Natural killer cell (primary cell): Measurements from ENCODE around the gene PHTF2. TPM values are rescaled to one million over a fixed set of nuclear protein-coding genes. Genes with fewer than 3 reads are reported as not detected.

Experiments
- ATAC-seq, 3 donors: fragments of 150-1000 bp in 2 of 3; fragments of 200-7000 bp in 1 of 3; cut with Tn5 transposase; 1 replicate in 1 of 3; 2 replicates in 2 of 3; pipeline ENCODE4 v1.10.0; 2021; ENCODE audit warnings: mild to moderate bottlenecking in 2 of 3, moderate library complexity in 2 of 3
- DNase-seq, 2 donors: peaks; one replicate each; pipeline versions ENCODE4 v3.0.0 to v3.0.0-alpha.2; 2013 to 2021; ENCODE audit warnings: mixed read lengths in 1 of 2
- H3K27ac ChIP-seq: one replicate; pipeline ENCODE4 v1.5.1; 2013; ENCODE audit warnings: mild to moderate bottlenecking, low read length
- H3K27me3 ChIP-seq: one replicate; pipeline ENCODE4 v1.6.1; 2013; ENCODE audit warnings: low read length; ENCODE audit not compliant: control insufficient read depth, insufficient read depth
- H3K36me3 ChIP-seq: one replicate; pipeline ENCODE4 v1.6.1; 2013; ENCODE audit warnings: low read length; ENCODE audit not compliant: control insufficient read depth, insufficient read depth
- H3K4me1 ChIP-seq: one replicate; pipeline ENCODE4 v1.6.1; 2013; ENCODE audit warnings: low read length; ENCODE audit not compliant: control insufficient read depth, insufficient read depth
- H3K4me3 ChIP-seq: one replicate; pipeline ENCODE4 v1.5.1; 2013; ENCODE audit warnings: low read length
- H3K9me3 ChIP-seq: one replicate; pipeline ENCODE4 v1.6.1; 2013; ENCODE audit warnings: low read length; ENCODE audit not compliant: control insufficient read depth, insufficient read depth
- H3K27ac Mint-ChIP-seq, 2 donors: one replicate each; pipeline ENCODE4 v1.8.0; 2022; ENCODE audit warnings: mild to moderate bottlenecking in 2 of 2, mixed read lengths in 2 of 2, moderate library complexity in 1 of 2
- H3K27me3 Mint-ChIP-seq, 2 donors: one replicate each; pipeline ENCODE4 v1.8.0; 2022; ENCODE audit warnings: low read depth in 2 of 2, mixed read lengths in 2 of 2
- H3K36me3 Mint-ChIP-seq: one replicate; pipeline ENCODE4 v1.8.0; 2022; ENCODE audit warnings: mixed read lengths
- H3K4me1 Mint-ChIP-seq, 2 donors: one replicate each; pipeline ENCODE4 v1.8.0; 2022; ENCODE audit warnings: mixed read lengths in 2 of 2
- H3K4me3 Mint-ChIP-seq: one replicate; pipeline ENCODE4 v1.8.0; 2022; ENCODE audit warnings: mild to moderate bottlenecking, moderate library complexity, mixed read lengths
- H3K9me3 Mint-ChIP-seq, 2 donors: one replicate each; pipeline ENCODE4 v1.8.0; 2022; ENCODE audit warnings: mixed read lengths in 2 of 2
- WGBS: methylation state at CpG from one replicate; pipeline ENCODE4 v1.1.7; 2013; ENCODE audit warnings: missing lambda C conversion rate; ENCODE audit not compliant: insufficient coverage; 5-methylcytosine and 5-hydroxymethylcytosine counted together
- intact Hi-C: fragments of 100-400 bp; cut with micrococcal nuclease; formaldehyde crosslinking; loops from one replicate; pipeline ENCODE4 v1.14.2; 2022
- total RNA-seq, 4 donors: library from RNA; stranded (reverse); fragments of 120-200 nt in 1 of 4; gene quantifications; one replicate each; pipeline versions ENCODE4 v1.2.3 to v1.2.4, GENCODE V29; 2013 to 2022
- TF ChIP-seq, protein P1 (sequence below): fragments of 200-600 bp; IDR thresholded peaks from one replicate; pipeline ENCODE4 v1.8.0; 2022; ENCODE audit warnings: antibody characterized with exemption

PHTF2 gene
- total RNA-seq, 3 donors from 2014 or later (not counting 1 experiment from before 2014, with no cell fraction given): 23.1 to 26.9 (median 26.4) TPM

DNA sequence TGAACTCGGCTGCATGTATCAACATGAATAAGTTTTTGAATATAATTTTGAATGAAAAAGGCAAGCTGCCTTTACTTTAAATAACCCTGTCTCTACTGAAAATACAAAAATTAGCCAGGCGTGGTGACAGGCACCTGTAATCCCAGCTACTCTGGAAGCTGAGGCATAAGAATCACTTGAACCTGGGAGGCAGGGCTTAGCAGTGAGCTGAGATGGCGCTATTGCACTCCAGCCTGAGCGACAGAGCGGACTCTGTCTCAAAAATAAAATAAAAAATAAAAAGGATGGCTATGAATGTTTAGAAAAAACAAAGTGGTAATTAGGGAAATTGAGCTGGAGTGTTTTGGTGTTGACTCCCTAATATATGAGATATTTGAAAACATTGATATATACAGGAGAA is 133.3 kb downstream of the PHTF2 start:
- H3K9me3 ChIP-seq: no peaks in the 10 kb centered on the region
- H3K27ac Mint-ChIP-seq: no peak overlapping the region
- no peaks in the 10 kb centered on the region for H3K27me3 ChIP-seq
- H3K36me3 Mint-ChIP-seq: peaks cover 5% of the 10 kb centered on the region
- no peak overlapping the region for H3K4me3 ChIP-seq
- H3K4me3 Mint-ChIP-seq: no peak overlapping the region
- DNase-seq: no peak
- no peaks in the 10 kb centered on the region for H3K4me1 ChIP-seq
- no peaks in the 10 kb centered on the region for H3K27me3 Mint-ChIP-seq
- 91% methylated on average over 4 of the region's 5 CpGs for WGBS
- intact Hi-C loops: no loop called here
- peaks cover 6% of the 10 kb centered on the region in 2 donors for H3K4me1 Mint-ChIP-seq
- no peaks in the 10 kb centered on the region for H3K9me3 Mint-ChIP-seq
- no peak for ATAC-seq
- H3K36me3 ChIP-seq: peaks cover 10% of the 10 kb centered on the region
- TF ChIP-seq, protein P1, sequence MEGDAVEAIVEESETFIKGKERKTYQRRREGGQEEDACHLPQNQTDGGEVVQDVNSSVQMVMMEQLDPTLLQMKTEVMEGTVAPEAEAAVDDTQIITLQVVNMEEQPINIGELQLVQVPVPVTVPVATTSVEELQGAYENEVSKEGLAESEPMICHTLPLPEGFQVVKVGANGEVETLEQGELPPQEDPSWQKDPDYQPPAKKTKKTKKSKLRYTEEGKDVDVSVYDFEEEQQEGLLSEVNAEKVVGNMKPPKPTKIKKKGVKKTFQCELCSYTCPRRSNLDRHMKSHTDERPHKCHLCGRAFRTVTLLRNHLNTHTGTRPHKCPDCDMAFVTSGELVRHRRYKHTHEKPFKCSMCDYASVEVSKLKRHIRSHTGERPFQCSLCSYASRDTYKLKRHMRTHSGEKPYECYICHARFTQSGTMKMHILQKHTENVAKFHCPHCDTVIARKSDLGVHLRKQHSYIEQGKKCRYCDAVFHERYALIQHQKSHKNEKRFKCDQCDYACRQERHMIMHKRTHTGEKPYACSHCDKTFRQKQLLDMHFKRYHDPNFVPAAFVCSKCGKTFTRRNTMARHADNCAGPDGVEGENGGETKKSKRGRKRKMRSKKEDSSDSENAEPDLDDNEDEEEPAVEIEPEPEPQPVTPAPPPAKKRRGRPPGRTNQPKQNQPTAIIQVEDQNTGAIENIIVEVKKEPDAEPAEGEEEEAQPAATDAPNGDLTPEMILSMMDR: no peak
- H3K27ac ChIP-seq: no peak overlapping the region

DNA sequence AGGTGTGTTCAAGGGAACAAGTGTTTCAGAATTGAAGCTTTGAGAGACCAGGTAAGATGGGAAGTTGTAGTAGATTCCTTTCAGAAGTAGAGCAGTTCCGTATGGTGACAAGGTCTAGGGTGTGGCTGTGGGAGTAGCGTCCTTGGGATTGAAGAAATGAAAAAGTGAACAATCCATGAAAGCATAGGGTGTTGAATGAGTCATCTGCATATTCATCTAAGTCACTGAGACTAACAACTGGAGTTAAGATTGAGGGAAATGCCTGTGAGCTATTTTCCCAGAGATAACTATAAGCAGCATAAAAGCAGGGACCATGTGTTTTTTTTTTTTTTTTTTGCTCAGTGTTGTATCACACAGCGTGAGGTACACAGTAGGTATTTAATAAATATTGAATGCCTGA is 134.8 kb downstream of the PHTF2 start:
- no peak overlapping the region for H3K27ac ChIP-seq
- H3K27ac Mint-ChIP-seq: no peak overlapping the region
- ATAC-seq (no peak), DNase-seq (no peak)
- H3K4me3 Mint-ChIP-seq: no peak overlapping the region
- H3K27me3 Mint-ChIP-seq: no peaks in the 10 kb centered on the region
- H3K4me1 Mint-ChIP-seq: peaks cover 6% of the 10 kb centered on the region in 2 donors
- peaks cover 5% of the 10 kb centered on the region for H3K36me3 Mint-ChIP-seq
- H3K9me3 Mint-ChIP-seq: no peaks in the 10 kb centered on the region
- peaks cover 10% of the 10 kb centered on the region for H3K36me3 ChIP-seq
- H3K4me1 ChIP-seq: no peaks in the 10 kb centered on the region
- no peaks in the 10 kb centered on the region for H3K9me3 ChIP-seq
- H3K27me3 ChIP-seq: no peaks in the 10 kb centered on the region
- 97% methylated on average over 2 of the region's 3 CpGs for WGBS
- TF ChIP-seq, protein P1: no peak
- intact Hi-C loops: no loop called here
- H3K4me3 ChIP-seq: no peak overlapping the region

DNA sequence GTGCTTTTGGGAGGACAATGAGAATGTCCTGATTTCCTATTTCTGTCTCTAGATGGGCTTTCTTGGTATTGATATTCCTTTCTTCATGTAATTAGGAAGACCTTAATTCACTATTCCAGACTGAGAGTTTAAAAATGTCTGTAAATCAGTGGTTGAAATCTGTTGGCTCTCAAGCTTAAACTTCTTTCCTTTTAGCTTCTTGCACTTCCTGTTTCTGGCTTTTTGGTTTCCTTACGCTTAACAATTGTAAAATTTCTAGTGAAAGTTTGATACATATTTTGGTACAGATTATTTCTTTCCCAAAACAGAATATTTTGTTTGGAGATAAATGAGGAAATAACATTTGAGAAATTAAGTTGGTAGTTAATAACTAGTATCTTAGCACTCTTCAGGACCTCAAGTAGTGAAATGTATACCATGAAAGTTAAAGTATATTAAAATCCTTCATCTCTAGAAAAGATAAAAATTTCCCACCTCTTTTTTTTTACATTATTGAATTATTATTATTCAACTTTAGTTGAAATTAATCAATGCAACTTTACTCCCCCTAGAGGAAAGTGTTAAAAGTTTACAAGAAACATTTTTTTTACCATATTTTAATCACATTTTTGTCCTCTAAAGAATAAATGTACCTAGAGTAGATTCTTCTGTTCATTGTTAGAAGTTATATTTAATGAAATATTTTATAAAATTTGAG is 137.2 kb downstream of the PHTF2 start:
- no peak overlapping the region for H3K4me3 ChIP-seq
- no peaks in the 10 kb centered on the region for H3K9me3 ChIP-seq
- Mint-ChIP-seq H3K27ac (no peak overlapping the region), H3K36me3 (no peaks in the 10 kb centered on the region), H3K9me3 (no peaks in the 10 kb centered on the region), H3K4me1 (peaks cover 6% of the 10 kb centered on the region in 2 donors), H3K27me3 (no peaks in the 10 kb centered on the region), H3K4me3 (no peak overlapping the region)
- no peak for ATAC-seq
- no peak for DNase-seq
- H3K27ac ChIP-seq: no peak overlapping the region
- no CpG with 5 or more reads among the region's 1 CpG for WGBS
- H3K27me3 ChIP-seq: no peaks in the 10 kb centered on the region
- intact Hi-C loops: no loop called here
- no peaks in the 10 kb centered on the region for H3K4me1 ChIP-seq
- TF ChIP-seq, protein P1: no peak
- peaks cover 2% of the 10 kb centered on the region for H3K36me3 ChIP-seq

DNA sequence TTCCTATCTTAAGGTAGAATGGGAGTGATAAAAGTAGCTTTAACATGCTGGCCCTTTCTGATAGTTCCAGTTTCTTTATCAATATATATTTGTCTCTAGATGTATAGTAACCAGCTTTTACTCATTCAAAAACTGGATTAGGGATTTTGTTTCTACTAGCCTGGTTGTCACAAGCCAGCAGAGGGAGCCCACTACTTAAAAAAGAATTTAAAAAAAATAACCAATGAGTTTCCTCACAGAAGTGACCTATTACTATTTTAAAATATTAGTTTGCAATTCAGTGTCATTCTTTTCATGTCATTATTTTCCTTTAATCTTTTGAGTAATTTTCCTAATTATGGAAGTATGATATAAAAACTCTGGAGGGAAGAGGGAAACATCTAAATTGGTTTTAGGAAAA is 142.1 kb downstream of the PHTF2 start:
- Histone ChIP-seq H3K36me3 (peaks cover 13% of the 10 kb centered on the region), H3K9me3 (no peaks in the 10 kb centered on the region), H3K4me1 (no peaks in the 10 kb centered on the region), H3K27me3 (no peaks in the 10 kb centered on the region), H3K4me3 (no peak overlapping the region), H3K27ac (no peak overlapping the region)
- Mint-ChIP-seq H3K4me3 (no peak overlapping the region), H3K27ac (no peak overlapping the region), H3K27me3 (no peaks in the 10 kb centered on the region), H3K36me3 (peaks cover 16% of the 10 kb centered on the region), H3K4me1 (peaks cover 2 to 3% of the 10 kb centered on the region in 2 donors), H3K9me3 (no peaks in the 10 kb centered on the region)
- intact Hi-C loops: loop anchor here (2.0 kb wide), 1 partner anchor 100 kb away; no protein-coding TSS in a partner anchor
- peak in 1 of 2 donors; percentile 13 for DNase-seq
- TF ChIP-seq, protein P1: peak; percentile 24
- no peak for ATAC-seq
